Activated CD4-positive, alpha-beta T cell treated with anti-CD3 and anti-CD28 coated beads, Interleukin-2, amount 50 U/mL, for 16 hours (primary cell): ENCODE measurements around the gene MCAM.
A peak's percentile ranks its signal among the peaks of the same experiment; 100 is the strongest.

Source experiments
- DNase-seq: peaks from one replicate; pipeline ENCODE4 v3.0.0-alpha.2; 2020

The MCAM gene

GRCh38 chr11:119305556-119306372 lies 11.2 kb downstream of the MCAM start:
- no peak for DNase-seq

- no peak for DNase-seq
Measured at GRCh38 chr11:119303227-119303718, 13.7 kb downstream of the MCAM start.

GRCh38 chr11:119300198-119300964 lies 16.5 kb downstream of the MCAM start:
- no peak for DNase-seq

- no peak for DNase-seq
Measured at GRCh38 chr11:119299416-119299815, 17.5 kb downstream of the MCAM start.

GRCh38 chr11:119298726-119299125 lies 18.2 kb downstream of the MCAM start:
- no peak for DNase-seq

GRCh38 chr11:119297938-119298337 lies 19.0 kb downstream of the MCAM start:
- DNase-seq = no peak

GRCh38 chr11:119295178-119295577 lies 21.8 kb downstream of the MCAM start:
- DNase-seq = no peak

GRCh38 chr11:119293461-119293860 lies 23.5 kb downstream of the MCAM start:
- DNase-seq = no peak

GRCh38 chr11:119290894-119291497 lies 25.9 kb downstream of the MCAM start:
- no peak for DNase-seq

GRCh38 chr11:119288219-119288618 lies 28.7 kb downstream of the MCAM start:
- DNase-seq = no peak

GRCh38 chr11:119285431-119285830 lies 31.5 kb downstream of the MCAM start:
- no peak for DNase-seq

- peak; percentile 50 for DNase-seq
Measured at GRCh38 chr11:119284344-119285157, 32.4 kb downstream of the MCAM start.

- no peak for DNase-seq
Measured at GRCh38 chr11:119282495-119282894, 34.4 kb downstream of the MCAM start.

GRCh38 chr11:119277660-119278059 lies 39.3 kb downstream of the MCAM start:
- DNase-seq = no peak

- DNase-seq = no peak
Measured at GRCh38 chr11:119273721-119274120, 43.2 kb downstream of the MCAM start.

- DNase-seq = no peak
Measured at GRCh38 chr11:119267645-119268044, 49.3 kb downstream of the MCAM start.

- DNase-seq = no peak
Measured at GRCh38 chr11:119266517-119267255, 50.2 kb downstream of the MCAM start.

- DNase-seq = no peak
Measured at GRCh38 chr11:119266063-119266462, 50.9 kb downstream of the MCAM start.

GRCh38 chr11:119263352-119263940 lies 53.5 kb downstream of the MCAM start:
- DNase-seq = peak; percentile 56

GRCh38 chr11:119262668-119263351 lies 54.1 kb downstream of the MCAM start:
- peak; percentile 74 for DNase-seq

- no peak for DNase-seq
Measured at GRCh38 chr11:119258983-119259382, 57.9 kb downstream of the MCAM start.
